CD4-positive, alpha-beta T cell (primary cell): ENCODE measurements around the gene INSIG2. TPM values are rescaled to one million over a fixed set of nuclear protein-coding genes. Genes with fewer than 3 reads are reported as not detected.

Experiments used
- ATAC-seq: fragments of 200-7000 bp; cut with Tn5 transposase; one replicate; pipeline ENCODE4 v1.10.0; 2022; ENCODE audit warnings: mild to moderate bottlenecking; ENCODE audit not compliant: poor library complexity
- CTCF ChIA-PET: fragments of 350-600 bp; sonication (Branson Sonifier 250); formaldehyde crosslinking; loops from one replicate; lab custom pipeline; 2021; ENCODE audit warnings: antibody characterized with exemption, inconsistent platforms; lab: Charles Lee
- POLR2A ChIA-PET: fragments of 350-600 bp; sonication (Branson Sonifier 250); formaldehyde crosslinking; loops from one replicate; lab custom pipeline; 2021; ENCODE audit warnings: antibody characterized with exemption, inconsistent platforms; lab: Charles Lee
- DNase-seq, 14 experiments: peaks; one replicate each; pipeline ENCODE4 v3.0.0-alpha.2; 2013 to 2020; ENCODE audit warnings: mixed read lengths in 2 of 14
- H3K27ac ChIP-seq, 2 donors: one replicate each; pipeline versions ENCODE4 v1.5.1 to v1.7.0; 2013; ENCODE audit warnings: low read length in 2 of 2, low read depth in 1 of 2, mild to moderate bottlenecking in 1 of 2
- H3K27me3 ChIP-seq, 2 experiments: 1 replicate in 1 of 2; 2 replicates in 1 of 2; pipeline versions ENCODE4 v1.6.1 to v1.7.0; 2013; ENCODE audit warnings: low read length in 2 of 2, control low read depth in 1 of 2, mild to moderate bottlenecking in 1 of 2, moderate library complexity in 1 of 2; ENCODE audit not compliant: insufficient read depth in 2 of 2, control insufficient read depth in 1 of 2
- H3K36me3 ChIP-seq: one replicate; pipeline ENCODE4 v1.6.1; 2013; ENCODE audit warnings: low read length, control low read depth; ENCODE audit not compliant: insufficient read depth
- H3K4me1 ChIP-seq: one replicate; pipeline ENCODE4 v1.6.1; 2013; ENCODE audit warnings: low read length, control low read depth; ENCODE audit not compliant: insufficient read depth
- H3K4me3 ChIP-seq: one replicate; pipeline ENCODE4 v1.5.1; 2013; ENCODE audit warnings: mild to moderate bottlenecking, low read length, moderate library complexity
- H3K9me3 ChIP-seq, 2 experiments: 1 replicate in 1 of 2; 2 replicates in 1 of 2; pipeline versions ENCODE4 v1.6.1 to v1.7.0; 2013; ENCODE audit warnings: low read length in 2 of 2, mild to moderate bottlenecking in 2 of 2, control low read depth in 1 of 2, moderate library complexity in 1 of 2; ENCODE audit not compliant: control insufficient read depth in 1 of 2, insufficient read depth in 1 of 2
- H3K27ac Mint-ChIP-seq: one replicate; pipeline ENCODE4 v1.8.0; 2020; ENCODE audit warnings: mixed read lengths
- H3K27me3 Mint-ChIP-seq: one replicate; pipeline ENCODE4 v1.8.0; 2021; ENCODE audit warnings: mixed read lengths
- H3K36me3 Mint-ChIP-seq: one replicate; pipeline ENCODE4 v1.8.0; 2021; ENCODE audit warnings: low read depth, mixed read lengths
- H3K4me1 Mint-ChIP-seq: one replicate; pipeline ENCODE4 v1.8.0; 2021; ENCODE audit warnings: low read depth, mixed read lengths
- H3K4me3 Mint-ChIP-seq: one replicate; pipeline ENCODE4 v1.8.0; 2020; ENCODE audit warnings: mild to moderate bottlenecking, mixed read lengths
- H3K9me3 Mint-ChIP-seq: one replicate; pipeline ENCODE4 v1.8.0; 2020; ENCODE audit warnings: mixed read lengths
- intact Hi-C, 2 experiments: fragments of 100-400 bp; cut with DNase I in 1 of 2; cut with micrococcal nuclease in 1 of 2; formaldehyde crosslinking; loops; one replicate each; pipeline versions ENCODE4 v1.15.1 to v1.9.0; 2023 to 2025; cut with DNase I, micrococcal nuclease
- total RNA-seq, 174 experiments: library from RNA in 2 of 174; stranded (reverse) in 2 of 174; gene quantifications; one replicate each; pipeline ENCODE4 v1.2.3 and lab custom pipeline; 2021 to 2026
- TF ChIP-seq, protein P1 (sequence below): fragments of 200-600 bp; IDR thresholded peaks from one replicate; pipeline ENCODE4 v1.8.0; 2022; ENCODE audit warnings: antibody characterized with exemption, mild to moderate bottlenecking

INSIG2 gene
- total RNA-seq, 2 experiments from 2014 or later: 7.3 to 7.7 TPM

DNA sequence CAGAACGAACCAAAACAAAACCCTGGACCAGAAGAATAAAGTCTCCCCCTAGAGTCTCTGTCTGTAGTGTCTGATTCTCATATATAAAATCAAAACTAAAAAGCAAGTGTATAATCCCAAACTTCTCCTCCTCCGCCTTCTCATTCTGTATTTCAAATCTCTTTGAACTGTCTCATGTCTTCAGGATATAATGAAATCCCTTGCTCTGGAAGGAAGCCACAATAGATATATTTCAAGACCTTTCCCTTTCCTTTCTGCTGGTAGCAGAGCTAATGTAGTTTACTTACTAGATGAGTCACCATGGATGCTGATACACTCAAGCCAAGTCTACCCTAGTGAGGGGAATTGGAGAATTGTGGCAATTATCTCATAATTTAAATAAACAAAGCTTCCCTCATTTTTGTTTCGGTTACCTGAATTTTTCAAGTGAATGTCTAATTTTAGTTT, 40.9 kb upstream of the INSIG2 start:
- no peaks in the 10 kb centered on the region for H3K9me3 ChIP-seq
- CTCF ChIA-PET: interaction anchor here (1.1 to 1.4 kb wide), 4 partner anchors 15 to 808 kb away, joined by 3 to 10 read pairs (median 4); no protein-coding TSS in a partner anchor
- TF ChIP-seq, protein P1, sequence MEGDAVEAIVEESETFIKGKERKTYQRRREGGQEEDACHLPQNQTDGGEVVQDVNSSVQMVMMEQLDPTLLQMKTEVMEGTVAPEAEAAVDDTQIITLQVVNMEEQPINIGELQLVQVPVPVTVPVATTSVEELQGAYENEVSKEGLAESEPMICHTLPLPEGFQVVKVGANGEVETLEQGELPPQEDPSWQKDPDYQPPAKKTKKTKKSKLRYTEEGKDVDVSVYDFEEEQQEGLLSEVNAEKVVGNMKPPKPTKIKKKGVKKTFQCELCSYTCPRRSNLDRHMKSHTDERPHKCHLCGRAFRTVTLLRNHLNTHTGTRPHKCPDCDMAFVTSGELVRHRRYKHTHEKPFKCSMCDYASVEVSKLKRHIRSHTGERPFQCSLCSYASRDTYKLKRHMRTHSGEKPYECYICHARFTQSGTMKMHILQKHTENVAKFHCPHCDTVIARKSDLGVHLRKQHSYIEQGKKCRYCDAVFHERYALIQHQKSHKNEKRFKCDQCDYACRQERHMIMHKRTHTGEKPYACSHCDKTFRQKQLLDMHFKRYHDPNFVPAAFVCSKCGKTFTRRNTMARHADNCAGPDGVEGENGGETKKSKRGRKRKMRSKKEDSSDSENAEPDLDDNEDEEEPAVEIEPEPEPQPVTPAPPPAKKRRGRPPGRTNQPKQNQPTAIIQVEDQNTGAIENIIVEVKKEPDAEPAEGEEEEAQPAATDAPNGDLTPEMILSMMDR: no peak

DNA sequence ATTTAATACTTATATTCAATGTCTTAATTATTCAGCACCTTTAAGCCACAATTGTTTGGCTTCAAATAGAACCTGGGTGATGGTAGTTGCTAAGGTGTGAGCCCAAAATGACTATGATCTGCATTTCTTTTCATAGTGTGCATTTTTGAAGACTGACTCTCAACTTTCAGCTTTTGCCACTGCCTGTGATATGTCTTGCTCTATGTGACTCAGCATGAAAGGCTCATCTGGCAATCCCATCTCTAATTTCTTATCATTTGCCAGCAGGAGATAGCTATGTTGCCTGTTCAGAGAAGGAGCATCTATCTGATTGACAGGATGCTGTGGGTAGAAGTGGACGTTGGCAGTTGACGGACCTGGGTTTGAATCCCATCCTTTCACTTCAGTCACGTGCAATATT, 39.9 kb upstream of the INSIG2 start:
- H3K27ac Mint-ChIP-seq: no peak overlapping the region
- H3K27ac ChIP-seq: no peak overlapping the region
- TF ChIP-seq, protein P1: no peak
- ChIA-PET CTCF (interaction anchor here (1.3 kb wide), 1 partner anchor 807 kb away, joined by 4 read pairs; no protein-coding TSS in a partner anchor), POLR2A (no interaction called here)
- DNase-seq (no peak), ATAC-seq (no peak)
- H3K27me3 Mint-ChIP-seq: peaks cover 90% of the 10 kb centered on the region
- H3K4me3 ChIP-seq: no peak overlapping the region
- no peaks in the 10 kb centered on the region for H3K36me3 Mint-ChIP-seq
- no peaks in the 10 kb centered on the region for H3K36me3 ChIP-seq
- H3K27me3 ChIP-seq: peaks cover 13 to 31% of the 10 kb centered on the region in 2 experiments
- H3K4me1 ChIP-seq: no peaks in the 10 kb centered on the region
- no peaks in the 10 kb centered on the region for H3K9me3 ChIP-seq
- no peaks in the 10 kb centered on the region for H3K4me1 Mint-ChIP-seq
- H3K4me3 Mint-ChIP-seq: no peak overlapping the region
- no peaks in the 10 kb centered on the region for H3K9me3 Mint-ChIP-seq
- intact Hi-C loops: loop anchor here (5.0 to 10.0 kb wide), 4 partner anchors 99 to 1429 kb away; no protein-coding TSS in a partner anchor

More for the DNA sequence above, 40.9 kb upstream of the INSIG2 start:
- peaks cover 13 to 30% of the 10 kb centered on the region in 2 experiments for H3K27me3 ChIP-seq
- H3K9me3 Mint-ChIP-seq: no peaks in the 10 kb centered on the region
- DNase-seq (no peak), ATAC-seq (no peak)
- H3K27me3 Mint-ChIP-seq: peaks cover 90% of the 10 kb centered on the region
- H3K4me3 Mint-ChIP-seq: no peak overlapping the region
- POLR2A ChIA-PET: interaction anchor here (0.8 kb wide), 1 partner anchor 83 kb away, joined by 3 read pairs; no protein-coding TSS in a partner anchor
- intact Hi-C loops: loop anchor here (2.0 to 10.0 kb wide), 7 partner anchors 100 to 1430 kb away; no protein-coding TSS in a partner anchor
- H3K4me1 ChIP-seq: no peaks in the 10 kb centered on the region
- H3K4me3 ChIP-seq: no peak overlapping the region
- H3K27ac Mint-ChIP-seq: no peak overlapping the region
- H3K36me3 ChIP-seq: no peaks in the 10 kb centered on the region
- no peaks in the 10 kb centered on the region for H3K4me1 Mint-ChIP-seq
- no peaks in the 10 kb centered on the region for H3K36me3 Mint-ChIP-seq
- H3K27ac ChIP-seq: no peak overlapping the region

DNA sequence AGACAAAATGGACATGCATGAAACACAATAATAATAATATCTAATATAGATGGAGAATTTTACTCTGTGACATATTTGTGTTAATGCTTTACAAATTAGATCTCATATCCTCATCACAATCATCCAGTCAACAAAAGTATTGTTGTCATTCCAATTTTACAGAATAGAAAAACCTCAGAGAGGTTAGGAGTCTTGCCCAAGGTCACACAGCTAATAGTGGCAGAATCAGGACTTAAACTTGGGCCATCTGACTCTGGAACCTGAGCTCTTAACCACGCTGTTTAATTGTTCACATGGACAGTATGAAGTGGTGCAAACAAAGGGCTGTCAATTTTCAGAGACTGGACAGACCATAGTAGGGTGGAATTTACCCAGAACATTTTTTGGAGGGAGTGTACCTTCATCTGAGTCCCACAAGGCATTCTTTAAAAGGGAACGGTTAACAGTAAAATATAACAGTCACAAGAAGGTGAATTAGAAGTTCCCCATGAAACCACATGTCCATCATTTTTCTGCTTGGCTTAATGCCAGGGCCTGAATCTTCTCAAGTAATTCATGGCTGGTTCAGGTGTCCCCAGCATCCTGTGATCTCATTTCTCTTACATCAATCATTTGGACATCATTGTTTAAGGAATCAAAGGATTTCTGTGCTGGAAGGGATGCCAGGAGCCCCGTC, 39.0 kb upstream of the INSIG2 start:
- H3K27ac ChIP-seq: no peak overlapping the region
- Mint-ChIP-seq H3K36me3 (no peaks in the 10 kb centered on the region), H3K27me3 (peaks cover 83% of the 10 kb centered on the region), H3K4me3 (no peak overlapping the region), H3K4me1 (no peaks in the 10 kb centered on the region), H3K9me3 (no peaks in the 10 kb centered on the region), H3K27ac (no peak overlapping the region)
- CTCF ChIA-PET: no interaction called here
- H3K27me3 ChIP-seq: peaks cover 13 to 36% of the 10 kb centered on the region in 2 experiments
- DNase-seq (no peak), ATAC-seq (no peak)
- intact Hi-C loops: loop anchor here (5.0 to 10.0 kb wide), 4 partner anchors 98 to 1428 kb away; no protein-coding TSS in a partner anchor
- no peaks in the 10 kb centered on the region for H3K9me3 ChIP-seq
- H3K4me3 ChIP-seq: no peak overlapping the region
- TF ChIP-seq, protein P1: no peak
- POLR2A ChIA-PET: no interaction called here
- H3K36me3 ChIP-seq: no peaks in the 10 kb centered on the region
- no peaks in the 10 kb centered on the region for H3K4me1 ChIP-seq
